LNCAP (cell line): ENCODE measurements around the gene CACNA2D4.

ENCODE experiments used
- CTCF ChIP-seq: fragments of 450-650 bp; IDR thresholded peaks from 2 replicates; pipeline ENCODE4 v1.5.1; 2017; ENCODE audit warnings: mild to moderate bottlenecking

CACNA2D4 gene

GRCh38 chr12:1948883-1949282 is 30.4 kb upstream of the CACNA2D4 start:
- TF ChIP-seq CTCF = no peak

- TF ChIP-seq CTCF = no peak
These were observed 28.6 kb upstream of the CACNA2D4 start for GRCh38 chr12:1947081-1947480.

- TF ChIP-seq CTCF = no peak
These were observed 27.8 kb upstream of the CACNA2D4 start for GRCh38 chr12:1946296-1946695.

GRCh38 chr12:1939801-1940607 is 21.6 kb upstream of the CACNA2D4 start:
- peak; percentile 97 for TF ChIP-seq CTCF

GRCh38 chr12:1939331-1939730 is 20.9 kb upstream of the CACNA2D4 start:
- no peak for TF ChIP-seq CTCF

- TF ChIP-seq CTCF = no peak
These were observed 19.2 kb upstream of the CACNA2D4 start for GRCh38 chr12:1937481-1938224.

- TF ChIP-seq CTCF = no peak
These were observed 18.2 kb upstream of the CACNA2D4 start for GRCh38 chr12:1936406-1937320.
